HG03108 (cell line): Measurements from ENCODE around the gene RARRES1.

Experiments used
- ATAC-seq: cut with Tn5 transposase; IDR thresholded peaks from one replicate; pipeline ENCODE4 v1.9.1; 2021; ENCODE audit warnings: moderate library complexity; ENCODE audit not compliant: unreplicated experiment

RARRES1 gene

GRCh38 chr3:158765518-158766205 is 33.4 kb upstream of the RARRES1 start:
- no peak for ATAC-seq

DNA sequence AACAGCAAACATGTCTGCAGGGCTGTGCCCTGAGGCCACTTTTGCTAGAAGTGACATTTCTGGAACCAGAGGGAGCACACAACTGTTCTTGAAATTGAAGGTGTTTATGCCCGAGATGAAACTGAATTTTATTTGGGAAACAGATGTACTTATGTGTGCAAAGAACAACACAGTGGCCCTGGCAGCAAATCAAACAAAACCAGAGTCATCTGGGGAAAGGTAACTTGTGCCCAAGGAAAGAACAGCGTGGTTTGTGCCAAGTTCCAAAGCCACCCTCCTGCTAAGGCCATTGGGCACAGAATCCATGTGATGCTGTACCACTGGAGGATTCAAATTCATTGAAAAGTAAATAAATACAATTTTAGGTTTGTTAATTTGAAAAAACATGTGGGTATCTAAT is 31.2 kb upstream of the RARRES1 start:
- no peak for ATAC-seq

- no peak for ATAC-seq
These were observed 30.4 kb upstream of the RARRES1 start for GRCh38 chr3:158762701-158763100.

GRCh38 chr3:158761350-158761749 is 29.1 kb upstream of the RARRES1 start:
- no peak for ATAC-seq

- ATAC-seq, result no peak
These were observed 23.2 kb upstream of the RARRES1 start for GRCh38 chr3:158755421-158755820.

DNA sequence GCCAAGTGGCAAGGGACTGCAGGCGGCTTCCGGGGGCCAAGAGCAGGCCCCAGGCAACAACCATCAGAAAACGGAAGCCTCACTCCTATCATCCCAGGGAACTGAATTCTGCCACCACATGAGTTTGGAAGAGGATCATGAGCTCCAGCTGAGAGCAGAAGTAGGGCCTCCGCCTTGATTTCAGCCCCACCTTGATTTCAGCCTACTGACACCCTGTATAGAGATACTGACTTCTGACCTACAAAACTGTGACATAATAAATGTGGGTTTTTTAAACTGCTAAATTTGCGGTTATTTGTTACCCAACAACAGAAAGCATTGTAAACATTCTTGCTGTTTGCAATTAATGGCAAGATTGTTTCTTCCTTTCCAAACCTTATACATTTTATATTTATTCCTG is 21.6 kb upstream of the RARRES1 start:
- ATAC-seq, result no peak

- no peak for ATAC-seq
These were observed 19.1 kb upstream of the RARRES1 start for GRCh38 chr3:158751316-158751715.

DNA sequence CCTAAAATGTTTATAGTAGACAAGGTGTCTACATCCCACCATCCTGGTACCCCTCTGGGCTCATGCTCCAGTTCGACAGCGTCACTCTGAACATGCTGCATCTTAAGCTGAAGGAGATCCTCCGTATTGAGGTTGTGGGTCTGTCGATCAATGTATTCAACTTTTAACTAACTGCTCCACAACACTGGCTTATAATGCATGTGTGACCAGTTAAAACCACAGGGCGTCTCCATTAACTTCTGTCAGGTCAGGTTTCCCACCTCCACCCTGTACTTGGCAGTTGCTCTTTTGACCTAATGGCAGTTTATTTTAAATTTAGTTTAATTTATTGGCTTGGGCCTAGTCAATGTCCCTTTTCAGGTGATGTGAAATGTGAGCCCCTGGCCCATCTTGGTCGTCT is 17.8 kb upstream of the RARRES1 start:
- ATAC-seq, result no peak

DNA sequence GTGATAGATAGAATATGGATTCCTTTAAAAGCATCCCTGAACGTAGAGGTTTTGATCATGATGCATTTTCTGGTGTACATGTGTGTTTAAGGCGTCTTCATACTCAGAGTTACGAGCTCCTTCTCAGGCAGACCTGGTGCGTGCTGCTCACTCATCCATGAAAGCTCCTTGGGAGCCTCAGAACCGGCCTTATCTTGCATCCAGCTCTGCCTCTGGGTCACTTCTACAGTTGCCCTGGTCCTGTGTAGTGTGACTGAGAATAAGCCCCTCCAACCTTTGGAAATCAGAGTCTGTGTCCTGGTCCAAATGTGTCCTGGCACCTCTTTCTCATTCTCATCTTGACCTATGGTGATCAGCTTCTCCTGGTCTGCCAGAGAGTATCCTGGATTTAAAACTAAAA is 17.3 kb upstream of the RARRES1 start:
- ATAC-seq, result no peak

DNA sequence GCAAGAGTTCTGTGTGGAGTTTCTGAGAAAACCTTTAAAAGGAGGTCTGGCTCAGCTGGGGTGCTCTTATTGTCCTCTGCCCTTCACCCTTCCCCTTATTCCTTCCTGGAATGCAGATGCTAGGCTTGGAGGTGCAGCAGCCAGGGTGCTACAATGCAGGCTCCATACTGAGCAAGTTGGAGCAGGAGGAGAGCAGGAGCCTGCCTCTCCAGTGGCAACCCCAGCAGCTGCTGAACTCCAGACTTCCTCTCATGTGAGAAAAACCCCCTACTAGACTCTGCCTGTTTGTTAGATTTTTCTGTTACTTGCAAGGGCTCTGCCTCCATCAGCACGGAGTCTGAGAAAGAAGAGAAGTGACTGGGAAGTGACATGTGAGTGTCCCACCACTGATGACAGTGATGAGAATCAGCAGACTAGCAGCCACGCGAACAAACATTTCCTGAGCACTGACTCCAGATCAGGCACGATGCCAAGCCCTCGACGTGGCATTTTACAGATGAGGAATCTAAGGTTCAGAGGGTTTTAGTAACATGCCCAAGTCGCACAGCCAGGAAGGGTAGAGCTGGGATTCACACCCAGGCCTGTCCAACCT is 16.1 kb upstream of the RARRES1 start:
- no peak for ATAC-seq

- ATAC-seq, result no peak
These were observed 15.2 kb upstream of the RARRES1 start for GRCh38 chr3:158747417-158747816.

GRCh38 chr3:158745551-158745950 is 13.3 kb upstream of the RARRES1 start:
- no peak for ATAC-seq

- ATAC-seq, result no peak
These were observed 12.5 kb upstream of the RARRES1 start for GRCh38 chr3:158744567-158745288.

- no peak for ATAC-seq
These were observed 11.7 kb upstream of the RARRES1 start for GRCh38 chr3:158743664-158744566.

- ATAC-seq, result no peak
These were observed 10.8 kb upstream of the RARRES1 start for GRCh38 chr3:158742871-158743663.

DNA sequence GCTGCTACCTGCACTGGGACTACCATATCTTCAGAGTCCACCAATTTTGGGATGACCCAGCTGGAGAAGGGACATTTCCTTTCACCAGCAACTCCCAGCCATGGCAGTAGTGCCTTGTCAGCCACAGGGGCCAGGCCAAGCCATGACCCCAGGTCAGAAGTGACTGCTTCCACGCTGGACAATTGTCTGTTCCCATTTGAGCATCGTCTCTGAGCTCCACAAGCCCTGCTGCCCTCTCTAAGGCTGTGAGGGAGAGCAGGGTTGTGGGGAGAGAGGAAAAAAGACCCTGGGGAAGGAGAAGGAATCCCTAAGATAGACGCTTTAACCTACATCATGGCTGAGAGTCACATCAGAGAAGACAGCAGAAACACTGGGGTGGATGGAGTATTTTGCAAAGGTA is 7.4 kb upstream of the RARRES1 start:
- ATAC-seq, result no peak

GRCh38 chr3:158739078-158739477 is 6.8 kb upstream of the RARRES1 start:
- no peak for ATAC-seq

GRCh38 chr3:158738653-158739052 is 6.4 kb upstream of the RARRES1 start:
- ATAC-seq, result no peak

DNA sequence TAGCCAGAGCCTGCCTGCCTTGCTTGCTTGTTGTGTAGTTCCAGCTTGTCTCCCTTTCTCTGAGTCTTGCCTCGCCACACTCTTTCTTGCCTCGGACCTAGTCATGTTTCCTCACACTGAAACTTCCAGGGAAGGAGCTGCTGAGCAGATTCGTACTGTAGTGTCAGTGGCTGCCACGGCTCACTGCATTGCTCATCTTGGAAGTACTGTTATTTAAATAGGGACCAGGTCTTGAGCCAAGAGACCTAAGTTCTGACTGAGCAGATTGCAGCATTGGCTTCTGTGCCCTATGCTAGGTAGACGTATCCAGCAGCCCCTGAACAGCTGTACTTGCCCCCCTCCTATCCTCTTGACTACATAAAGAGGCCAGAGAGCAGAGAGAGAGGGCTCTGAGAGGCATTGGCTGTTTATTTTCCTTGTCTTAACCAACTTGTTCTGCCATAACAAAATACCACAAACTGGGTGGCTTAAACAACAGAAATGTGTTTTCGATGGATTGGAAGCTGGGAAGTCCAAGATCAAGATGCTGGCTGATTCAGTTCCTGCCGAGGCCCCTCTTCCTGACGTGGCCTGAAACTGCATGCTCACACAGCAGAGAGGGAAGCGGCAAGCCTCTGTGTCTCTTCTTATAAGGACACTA is 5.8 kb upstream of the RARRES1 start:
- no peak for ATAC-seq

DNA sequence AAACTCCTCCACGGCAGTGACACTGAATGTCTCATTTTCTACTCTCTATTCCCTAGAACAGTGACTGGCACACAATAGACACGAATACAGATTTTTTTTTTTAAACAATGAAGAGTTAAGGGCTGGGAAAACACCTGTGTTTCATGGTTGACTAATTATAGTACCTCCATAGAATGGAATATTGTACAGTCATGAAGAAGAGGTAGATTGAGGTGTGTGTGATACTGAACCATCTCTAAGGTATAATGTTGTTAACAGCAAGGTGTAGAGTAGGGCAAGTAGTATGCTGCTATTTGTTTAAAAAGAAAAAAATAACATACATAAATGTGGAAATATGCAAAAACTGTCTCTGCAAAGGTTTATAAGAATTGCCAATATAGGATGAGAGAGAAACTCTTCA is 5.2 kb upstream of the RARRES1 start:
- ATAC-seq, result no peak
